Measurements from ENCODE around the gene SLC30A1.

DNA sequence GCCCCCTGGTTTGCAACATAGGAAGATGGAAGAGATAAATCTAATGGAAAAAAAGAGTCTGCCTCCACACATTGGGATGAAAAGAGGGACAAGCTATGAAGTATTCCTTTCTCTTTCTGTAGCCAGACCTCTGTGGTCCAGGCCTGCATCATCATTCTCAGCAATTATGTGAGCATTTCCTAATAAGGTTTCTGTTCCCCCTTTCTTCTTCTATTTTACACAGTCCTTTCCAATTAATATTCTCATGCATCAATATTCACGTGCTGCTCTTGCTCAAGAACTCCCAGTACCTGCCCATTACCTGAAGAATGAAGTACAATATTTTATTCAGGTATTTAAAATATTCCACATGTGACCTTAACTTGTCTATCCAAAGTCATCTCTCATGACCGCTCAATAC, 8.2 kb upstream of the SLC30A1 start:
- no peak for TF ChIP-seq NRF1 (conservative IDR thresholded peaks at IDR 0.05; ENCODE audit: low read depth, low read length)
- no peak for TF ChIP-seq DPF2 (IDR thresholded peaks at IDR 0.05)
- TF ChIP-seq, protein P1, sequence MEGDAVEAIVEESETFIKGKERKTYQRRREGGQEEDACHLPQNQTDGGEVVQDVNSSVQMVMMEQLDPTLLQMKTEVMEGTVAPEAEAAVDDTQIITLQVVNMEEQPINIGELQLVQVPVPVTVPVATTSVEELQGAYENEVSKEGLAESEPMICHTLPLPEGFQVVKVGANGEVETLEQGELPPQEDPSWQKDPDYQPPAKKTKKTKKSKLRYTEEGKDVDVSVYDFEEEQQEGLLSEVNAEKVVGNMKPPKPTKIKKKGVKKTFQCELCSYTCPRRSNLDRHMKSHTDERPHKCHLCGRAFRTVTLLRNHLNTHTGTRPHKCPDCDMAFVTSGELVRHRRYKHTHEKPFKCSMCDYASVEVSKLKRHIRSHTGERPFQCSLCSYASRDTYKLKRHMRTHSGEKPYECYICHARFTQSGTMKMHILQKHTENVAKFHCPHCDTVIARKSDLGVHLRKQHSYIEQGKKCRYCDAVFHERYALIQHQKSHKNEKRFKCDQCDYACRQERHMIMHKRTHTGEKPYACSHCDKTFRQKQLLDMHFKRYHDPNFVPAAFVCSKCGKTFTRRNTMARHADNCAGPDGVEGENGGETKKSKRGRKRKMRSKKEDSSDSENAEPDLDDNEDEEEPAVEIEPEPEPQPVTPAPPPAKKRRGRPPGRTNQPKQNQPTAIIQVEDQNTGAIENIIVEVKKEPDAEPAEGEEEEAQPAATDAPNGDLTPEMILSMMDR (IDR thresholded peaks at IDR 0.05 in 2 of 3, conservative IDR thresholded peaks at IDR 0.05 in 1 of 3; ENCODE audit: control insufficient read depth in 2 of 3, extremely low read depth in 1 of 3, insufficient read depth in 1 of 3, low read depth in 3 of 3, low read length in 3 of 3) = no peak
- TF ChIP-seq CHD2 (IDR thresholded peaks at IDR 0.05; ENCODE audit: borderline replicate concordance, low read depth, low read length) = no peak
- TF ChIP-seq EP300 (IDR thresholded peaks at IDR 0.05; ENCODE audit: borderline replicate concordance in 1 of 2, control insufficient read depth in 1 of 2, low read depth in 2 of 2, low read length in 2 of 2) = 0 out of 4 replicates have a peak, but pooled peaks of 1 of the 2 experiments have one; percentile 40
- TF ChIP-seq LARP7 (IDR thresholded peaks at IDR 0.05) = no peak
- TF ChIP-seq SRF (IDR thresholded peaks at IDR 0.05; ENCODE audit: low read depth in 2 of 2, low read length in 2 of 2) = no peak
- TF ChIP-seq FOS (IDR thresholded peaks at IDR 0.05; ENCODE audit: borderline replicate concordance, extremely low read depth, insufficient read length) = no peak
- TF ChIP-seq, protein P2, sequence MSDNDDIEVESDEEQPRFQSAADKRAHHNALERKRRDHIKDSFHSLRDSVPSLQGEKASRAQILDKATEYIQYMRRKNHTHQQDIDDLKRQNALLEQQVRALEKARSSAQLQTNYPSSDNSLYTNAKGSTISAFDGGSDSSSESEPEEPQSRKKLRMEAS (IDR thresholded peaks at IDR 0.05; ENCODE audit: low read depth, low read length) = no peak
